ENCODE measurements around the gene KCNIP4. TPM values are rescaled to one million over a fixed set of nuclear protein-coding genes. Genes with fewer than 3 reads are reported as not detected.

KCNIP4 gene
- polyA plus RNA-seq, 1 donor (not counting 4 experiments of a cell fraction or from before 2014, with no cell fraction given): 0.07 TPM

GRCh38 chr4:21979196-21979595, 30.6 kb upstream of the KCNIP4 start:
- no peak for FAIRE-seq
- no peak overlapping the region for H3K9ac ChIP-seq (ENCODE audit: control insufficient read depth, extremely low read depth, insufficient read depth, low read length)
- H3K4me3 ChIP-seq (ENCODE audit: control insufficient read depth in 2 of 3, extremely low read depth in 1 of 3, insufficient read depth in 2 of 3, low read depth in 1 of 3, low read length in 3 of 3): no peak overlapping the region
- no peak overlapping the region for H2AFZ ChIP-seq (ENCODE audit: control insufficient read depth, low read length)
- H3K79me2 ChIP-seq (ENCODE audit: control insufficient read depth, insufficient read depth, low read length): no peaks in the 10 kb centered on the region
- no peaks in the 10 kb centered on the region for H3K27me3 ChIP-seq (ENCODE audit: control insufficient read depth, extremely low read depth, insufficient read depth, low read length)
- no peak overlapping the region for H3K27ac ChIP-seq (ENCODE audit: control insufficient read depth, insufficient read depth, low read length)
- H3K4me2 ChIP-seq (ENCODE audit: control insufficient read depth, extremely low read depth, insufficient read depth, low read depth, low read length): no peak overlapping the region
- no peak for DNase-seq (ENCODE audit: low read depth, low spot score)
- H3K9me3 ChIP-seq (ENCODE audit: control insufficient read depth, low read depth, low read length): no peaks in the 10 kb centered on the region
- no peaks in the 10 kb centered on the region for H4K20me1 ChIP-seq (ENCODE audit: control insufficient read depth, extremely low read depth, insufficient read depth, low read length)
- no peaks in the 10 kb centered on the region for H3K36me3 ChIP-seq (ENCODE audit: control insufficient read depth in 2 of 2, extremely low read depth in 1 of 2, insufficient read depth in 2 of 2, low read length in 2 of 2)
- H3K9me1 ChIP-seq (ENCODE audit: control insufficient read depth, extremely low read depth, insufficient read depth, low read length): no peaks in the 10 kb centered on the region
- TF ChIP-seq EZH2 (IDR thresholded peaks at IDR 0.05; ENCODE audit: low read length): no peak
- TF ChIP-seq CTCF (optimal IDR thresholded peaks at IDR 0.05 in 1 of 3, IDR thresholded peaks at IDR 0.05 in 1 of 3, conservative IDR thresholded peaks at IDR 0.05 in 1 of 3; ENCODE audit: extremely low read depth in 1 of 3, insufficient read depth in 2 of 3, low read length in 3 of 3): no peak
- H3K4me1 ChIP-seq (ENCODE audit: control insufficient read depth, extremely low read depth, insufficient read depth, low read length): no peaks in the 10 kb centered on the region
- dilution Hi-C loops (cut with MboI; ENCODE audit: extremely low pct_ligation_motif_present, low sequenced_read_pairs): no loop called here

DNA sequence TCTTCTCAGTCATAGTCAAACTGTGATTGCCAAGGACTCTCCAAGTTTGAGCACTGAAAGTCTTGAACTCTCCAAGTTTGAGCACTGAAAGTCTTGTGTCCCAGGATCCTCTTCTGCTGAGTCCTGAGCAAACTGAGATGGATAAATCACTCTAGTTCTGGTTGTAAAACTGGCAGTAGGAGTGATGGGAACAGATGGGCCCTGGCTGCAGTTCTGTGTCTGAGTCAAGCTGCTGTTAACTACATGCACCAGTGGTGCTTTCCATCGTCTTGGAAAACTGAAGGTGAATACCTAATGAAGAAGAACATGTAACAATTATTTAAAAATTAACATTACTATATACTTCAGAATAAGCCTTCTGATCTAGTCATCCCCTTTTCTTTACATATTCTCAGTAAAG, 27.6 kb upstream of the KCNIP4 start:
- dilution Hi-C loops (cut with MboI; ENCODE audit: extremely low pct_ligation_motif_present, low sequenced_read_pairs): no loop called here
- Histone ChIP-seq H4K20me1 (ENCODE audit: control insufficient read depth, extremely low read depth, insufficient read depth, low read length) (no peaks in the 10 kb centered on the region), H3K4me3 (ENCODE audit: control insufficient read depth in 2 of 3, extremely low read depth in 1 of 3, insufficient read depth in 2 of 3, low read depth in 1 of 3, low read length in 3 of 3) (no peak overlapping the region), H3K4me2 (ENCODE audit: control insufficient read depth, extremely low read depth, insufficient read depth, low read depth, low read length) (no peak overlapping the region), H3K9me1 (ENCODE audit: control insufficient read depth, extremely low read depth, insufficient read depth, low read length) (no peaks in the 10 kb centered on the region), H3K36me3 (ENCODE audit: control insufficient read depth in 2 of 2, extremely low read depth in 1 of 2, insufficient read depth in 2 of 2, low read length in 2 of 2) (no peaks in the 10 kb centered on the region), H3K4me1 (ENCODE audit: control insufficient read depth, extremely low read depth, insufficient read depth, low read length) (no peaks in the 10 kb centered on the region), H3K27ac (ENCODE audit: control insufficient read depth, insufficient read depth, low read length) (no peak overlapping the region), H2AFZ (ENCODE audit: control insufficient read depth, low read length) (no peak overlapping the region), H3K27me3 (ENCODE audit: control insufficient read depth, extremely low read depth, insufficient read depth, low read length) (no peaks in the 10 kb centered on the region), H3K79me2 (ENCODE audit: control insufficient read depth, insufficient read depth, low read length) (no peaks in the 10 kb centered on the region), H3K9ac (ENCODE audit: control insufficient read depth, extremely low read depth, insufficient read depth, low read length) (no peak overlapping the region), H3K9me3 (ENCODE audit: control insufficient read depth, low read depth, low read length) (no peaks in the 10 kb centered on the region)
- no peak for FAIRE-seq
- no peak for DNase-seq (ENCODE audit: low read depth, low spot score)
- TF ChIP-seq CTCF (optimal IDR thresholded peaks at IDR 0.05 in 1 of 3, IDR thresholded peaks at IDR 0.05 in 1 of 3, conservative IDR thresholded peaks at IDR 0.05 in 1 of 3; ENCODE audit: extremely low read depth in 1 of 3, insufficient read depth in 2 of 3, low read length in 3 of 3): no peak
- TF ChIP-seq EZH2 (IDR thresholded peaks at IDR 0.05; ENCODE audit: low read length): no peak

Measured in keratinocyte (primary cell).